Urinary bladder (tissue), 4 donors: ENCODE data around the gene SYT15. TPM values are rescaled to one million over a fixed set of nuclear protein-coding genes. Genes with fewer than 3 reads are reported as not detected.
A peak's percentile ranks its signal among the peaks of the same experiment; 100 is the strongest.

Source experiments
- DNase-seq: peaks from one replicate; pipeline ENCODE4 v3.0.0-alpha.2; 2015; ENCODE audit errors: extremely low spot score
- H3K27ac ChIP-seq: one replicate; pipeline ENCODE4 v1.5.1; 2013; ENCODE audit warnings: low read depth, mild to moderate bottlenecking, moderate library complexity
- H3K36me3 ChIP-seq: one replicate; pipeline ENCODE4 v1.6.1; 2013; ENCODE audit warnings: mild to moderate bottlenecking, moderate library complexity; ENCODE audit not compliant: insufficient read depth
- H3K4me1 ChIP-seq: one replicate; pipeline ENCODE4 v1.6.1; 2013; ENCODE audit warnings: mild to moderate bottlenecking, moderate library complexity; ENCODE audit not compliant: insufficient read depth
- H3K4me3 ChIP-seq: one replicate; pipeline ENCODE4 v1.5.1; 2013; ENCODE audit warnings: low read depth, low read length
- WGBS: extraction: QIAGEN DNeasy Blood & Tissue Kit; methylation state at CpG from one replicate; pipeline ENCODE4 v1.1.7; 2013; 5-methylcytosine and 5-hydroxymethylcytosine counted together
- polyA plus RNA-seq: library from polyadenylated mRNA; stranded (reverse); fragments of 200-250 nt; gene quantifications from one replicate; pipeline ENCODE4 v1.2.3, GENCODE V29; 2013
- total RNA-seq: library from RNA; depleted of rRNA; stranded (reverse); fragments of >200 nt; gene quantifications from one replicate; pipeline ENCODE4 v1.2.3, GENCODE V29; 2014
- donor health status: healthy with polysubstance abuse.
- donor health status: healthy.

Gene SYT15
- total and polyA plus RNA-seq, 2 donors, result 2.5 to 5.1 TPM

GRCh38 chr10:46549171-46550075 lies 29.5 kb upstream of the SYT15 start:
- no peak overlapping the region for H3K27ac ChIP-seq
- no peaks in the 10 kb centered on the region for H3K4me1 ChIP-seq
- H3K36me3 ChIP-seq, result no peaks in the 10 kb centered on the region
- no peak overlapping the region for H3K4me3 ChIP-seq
- DNase-seq, result no peak
- 89% methylated on average over 31 of the region's 31 CpGs for WGBS

- H3K4me3 ChIP-seq, result no peak overlapping the region
- no peak for DNase-seq
- no peaks in the 10 kb centered on the region for H3K4me1 ChIP-seq
- H3K27ac ChIP-seq, result no peak overlapping the region
- 88% methylated on average over 20 of the region's 20 CpGs for WGBS
- no peaks in the 10 kb centered on the region for H3K36me3 ChIP-seq
Observed at GRCh38 chr10:46550076-46550790, 28.7 kb upstream of the SYT15 start.

GRCh38 chr10:46550795-46551700 lies 27.9 kb upstream of the SYT15 start:
- Histone ChIP-seq H3K36me3 (no peaks in the 10 kb centered on the region), H3K4me1 (no peaks in the 10 kb centered on the region), H3K27ac (no peak overlapping the region), H3K4me3 (no peak overlapping the region)
- DNase-seq, result no peak
- 84% methylated on average over 8 of the region's 8 CpGs for WGBS

GRCh38 chr10:46551701-46552525 lies 27.0 kb upstream of the SYT15 start:
- no peak overlapping the region for H3K4me3 ChIP-seq
- WGBS, result 86% methylated on average over 12 of the region's 12 CpGs
- H3K27ac ChIP-seq, result no peak overlapping the region
- no peak for DNase-seq
- H3K36me3 ChIP-seq, result no peaks in the 10 kb centered on the region
- no peaks in the 10 kb centered on the region for H3K4me1 ChIP-seq

DNA sequence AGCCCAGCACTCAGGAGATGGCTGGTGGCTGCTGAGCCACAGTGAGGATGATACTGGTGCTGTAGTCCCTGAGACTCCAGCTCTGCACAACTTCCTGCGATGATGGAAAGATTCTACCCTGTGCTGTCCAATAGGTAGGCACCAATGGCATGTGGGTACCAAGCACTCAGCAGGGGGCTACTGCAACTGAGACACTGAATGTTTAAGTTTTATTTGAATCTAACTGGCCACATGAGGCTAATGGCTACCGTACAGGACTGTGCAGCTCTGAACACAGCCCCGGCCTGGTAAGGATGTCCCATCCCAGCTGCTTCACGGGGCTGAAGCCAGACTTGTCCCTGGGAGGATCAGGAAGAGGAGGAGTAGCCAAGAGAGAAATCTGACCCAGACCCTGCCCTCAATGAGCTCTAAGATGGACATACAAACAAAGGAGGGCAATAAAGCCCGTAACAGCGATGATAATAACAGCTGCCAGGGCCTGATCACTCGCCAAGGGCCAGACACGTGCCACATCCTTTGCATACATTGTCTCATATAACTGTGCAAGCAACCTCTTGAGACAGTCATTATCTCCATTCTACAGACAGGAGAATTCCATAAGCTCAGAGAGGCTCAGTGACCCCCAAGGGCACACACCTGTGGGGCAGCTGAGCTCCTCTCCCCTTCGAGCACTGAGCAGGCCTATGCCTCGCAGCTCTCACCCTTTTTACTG lies 26.2 kb upstream of the SYT15 start:
- Histone ChIP-seq H3K27ac (no peak overlapping the region), H3K4me3 (no peak overlapping the region), H3K36me3 (no peaks in the 10 kb centered on the region), H3K4me1 (no peaks in the 10 kb centered on the region)
- no peak for DNase-seq
- 83% methylated on average over 10 of the region's 10 CpGs for WGBS

DNA sequence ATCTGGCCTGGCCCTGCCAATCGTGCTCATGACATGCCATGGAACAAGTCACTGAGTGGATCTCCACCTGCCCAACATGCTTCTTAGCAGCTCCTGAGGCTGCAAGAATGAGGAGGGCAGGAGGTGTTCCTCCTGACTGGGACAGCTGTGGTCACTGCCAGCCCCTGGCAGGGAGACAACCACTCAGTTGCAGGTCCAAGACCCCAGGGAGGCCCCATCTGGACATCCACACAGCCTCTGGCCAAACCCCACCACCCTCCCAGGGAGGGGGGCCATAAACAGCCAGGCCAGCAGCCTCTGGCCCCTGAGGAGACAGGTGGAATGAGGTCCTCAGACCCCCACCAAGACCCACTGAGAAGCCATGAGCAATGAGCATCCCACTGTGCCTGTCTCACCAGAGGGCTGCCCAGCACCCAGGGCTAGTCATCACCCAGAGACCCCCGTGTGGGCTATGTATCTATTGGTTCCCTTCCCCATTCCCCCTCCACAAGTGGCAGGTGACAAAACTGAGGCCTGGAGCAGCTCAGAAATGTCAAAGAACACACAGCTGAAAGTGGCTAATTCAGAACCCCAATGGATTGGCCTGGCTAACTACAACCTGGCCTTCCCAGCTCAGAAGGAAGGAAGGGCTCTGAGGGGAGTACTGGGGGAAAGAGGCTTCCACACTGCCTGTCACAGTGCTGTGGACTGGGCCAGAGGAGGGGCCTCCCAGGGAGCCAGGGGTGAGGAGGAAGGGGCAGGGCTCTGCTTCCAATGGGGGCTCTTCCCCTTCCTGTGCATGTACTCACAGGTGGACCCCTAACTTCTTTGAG lies 25.5 kb upstream of the SYT15 start:
- 82% methylated on average over 2 of the region's 2 CpGs for WGBS
- Histone ChIP-seq H3K36me3 (no peaks in the 10 kb centered on the region), H3K4me1 (no peaks in the 10 kb centered on the region), H3K4me3 (no peak overlapping the region), H3K27ac (no peak overlapping the region)
- no peak for DNase-seq

GRCh38 chr10:46554166-46554781 lies 24.7 kb upstream of the SYT15 start:
- WGBS, result 93% methylated on average over 7 of the region's 7 CpGs

GRCh38 chr10:46555366-46555712 lies 23.6 kb upstream of the SYT15 start:
- DNase-seq, result no peak
- H3K4me3 ChIP-seq, result no peak overlapping the region
- no peak overlapping the region for H3K27ac ChIP-seq
- H3K4me1 ChIP-seq, result no peaks in the 10 kb centered on the region
- H3K36me3 ChIP-seq, result no peaks in the 10 kb centered on the region
- WGBS, result 85% methylated on average over 4 of the region's 4 CpGs

More at GRCh38 chr10:46554166-46554781, 24.7 kb upstream of the SYT15 start:
- no peak for DNase-seq
- H3K4me1 ChIP-seq, result no peaks in the 10 kb centered on the region
- H3K4me3 ChIP-seq, result no peak overlapping the region
- no peak overlapping the region for H3K27ac ChIP-seq
- no peaks in the 10 kb centered on the region for H3K36me3 ChIP-seq

DNA sequence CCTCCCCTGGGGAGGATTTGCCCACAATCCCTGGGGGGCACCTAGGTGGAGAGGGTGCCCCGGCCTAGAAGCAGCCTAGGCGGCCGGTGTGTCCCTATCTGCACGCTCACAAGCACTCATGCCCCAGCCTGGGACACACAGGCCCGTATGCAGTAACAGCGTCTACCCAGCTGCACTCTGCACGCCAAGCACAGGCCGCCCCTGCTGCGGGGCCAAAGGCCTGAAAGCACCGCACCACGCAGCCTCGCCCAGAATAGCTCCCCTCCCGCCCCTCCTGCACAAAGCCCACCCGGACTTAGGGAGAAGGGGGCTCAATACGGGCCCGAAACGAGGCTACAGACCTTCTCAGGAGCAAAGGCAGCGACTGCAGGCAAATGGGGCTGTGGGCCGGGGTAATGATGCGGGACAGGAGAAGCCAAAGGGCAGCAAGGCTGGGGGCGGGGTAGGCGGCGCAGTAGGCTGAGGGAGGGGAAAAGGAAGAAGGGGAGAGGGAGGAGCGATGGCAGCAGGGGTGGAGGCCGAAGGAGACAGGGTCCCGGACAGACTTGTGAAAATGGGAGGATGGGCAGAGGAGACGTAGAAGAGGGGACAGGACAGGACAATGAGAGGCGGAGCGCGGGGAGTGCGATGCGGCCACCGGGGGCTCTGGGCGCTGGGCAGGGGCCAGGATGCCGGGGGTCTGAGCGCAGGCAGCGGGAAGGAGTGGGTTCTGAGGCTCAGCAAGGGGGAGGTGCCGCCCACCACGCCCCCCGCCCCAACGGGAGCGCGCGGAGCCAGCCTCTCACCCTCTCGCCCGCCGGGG lies 23.0 kb upstream of the SYT15 start:
- 36% methylated on average over 47 of the region's 47 CpGs for WGBS
- H3K36me3 ChIP-seq, result no peaks in the 10 kb centered on the region
- DNase-seq, result no peak
- H3K4me1 ChIP-seq, result no peaks in the 10 kb centered on the region
- H3K27ac ChIP-seq, result no peak overlapping the region
- peak overlapping the region; percentile 29 for H3K4me3 ChIP-seq

DNA sequence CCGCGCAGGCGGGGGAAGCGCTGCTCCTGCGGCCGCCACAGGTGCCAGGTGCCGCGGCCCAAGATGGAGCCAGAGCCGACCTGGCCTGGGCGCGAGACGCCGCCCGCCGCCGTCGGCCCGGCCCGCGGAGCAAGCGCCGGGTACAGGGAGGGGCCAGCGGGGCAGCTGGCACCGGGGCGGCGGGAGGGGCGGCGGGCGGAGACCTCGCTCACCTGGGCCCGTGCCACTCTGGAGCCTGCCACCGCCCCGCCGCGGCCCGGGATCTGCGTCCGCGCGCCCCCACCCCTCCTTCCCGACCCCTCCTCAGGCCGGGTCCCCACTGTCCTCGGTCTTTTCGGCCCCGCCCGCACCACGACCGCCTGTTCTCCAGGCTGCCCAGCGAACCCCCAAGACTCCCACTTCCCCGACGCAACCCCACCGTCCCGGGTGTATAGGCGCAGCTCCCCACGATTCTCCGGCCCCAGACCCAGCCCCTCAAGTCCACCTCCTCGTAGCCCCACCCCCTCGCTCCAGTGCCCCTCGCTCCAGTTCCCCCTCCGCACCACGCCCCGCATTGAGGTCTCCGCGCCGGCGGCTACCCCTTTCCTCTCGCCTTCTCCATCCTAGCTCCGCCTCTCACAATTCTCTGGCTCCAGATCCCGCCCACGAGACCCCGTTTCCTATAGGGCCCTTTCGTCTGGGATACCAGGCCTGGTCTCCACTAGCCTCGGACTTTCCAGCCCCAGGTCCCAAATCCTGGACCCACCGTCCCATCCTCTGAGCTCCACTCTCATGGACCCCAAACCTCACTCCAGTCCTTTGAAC lies 22.2 kb upstream of the SYT15 start, which contains the start of gene GPRIN2:
GPRIN2 (minus strand) TSS at position 144 of the 804 bp plus-strand sequence. CDS start 5,922 bp downstream, outside the sequence.
- WGBS, result 6% methylated on average over 74 of the region's 74 CpGs
- no peak for DNase-seq
- H3K4me3 ChIP-seq, result peak within 1 kb of the TSS; percentile 29
- no peaks in the 10 kb centered on the region for H3K4me1 ChIP-seq
- no peak within 1 kb of the TSS for H3K27ac ChIP-seq
- H3K36me3 ChIP-seq, result no peaks in the 10 kb centered on the region
